ENCODE data around the gene DIPK1A.
"Not testable (repeated sequence)": the region's sequence is repeated elsewhere in the genome, so short reads cannot be mapped to it uniquely, and the experiment has no call there.

GRCh38 chr1:92974112-92974511, 12.8 kb upstream of the DIPK1A start:
- TF ChIP-seq CTCF, POLR2A (IDR thresholded peaks at IDR 0.05): not testable (repeated sequence)
